K562 (cell line): Measurements from ENCODE around the gene NECTIN4. TPM values are rescaled to one million over a fixed set of nuclear protein-coding genes. Genes with fewer than 3 reads are reported as not detected.

Experiments
- ATAC-seq: fragments of 200-7000 bp; cut with Tn5 transposase; 3 replicates; pipeline ENCODE4 v1.9.1; 2020; ENCODE audit warnings: moderate library complexity
- BruUV-seq: library from RNA; stranded (reverse); fragments of 400-500 nt; replicated peaks from 2 replicates; lab custom pipeline; 2021; lab: Mats Ljungman, UMichigan
- CTCF ChIA-PET: fragments of 300-600 bp; formaldehyde crosslinking; extraction: SDS; loops from one replicate; lab custom pipeline; 2021; ENCODE audit warnings: low intra/inter-chr PET ratio; lab: Yijun Ruan, JAX
- POLR2A ChIA-PET: fragments of 300-600, 350-650 bp; sonication (Branson Sonifier 250); formaldehyde crosslinking; extraction: SDS; loops from one replicate; lab custom pipeline; 2021; ENCODE audit warnings: antibody characterized with exemption, inconsistent platforms; lab: Yijun Ruan, JAX
- DNase-seq, 4 experiments: peaks; one replicate each; pipeline versions ENCODE4 v3.0.0 to v3.0.0-alpha.2; 2011 to 2018; ENCODE audit warnings: low spot score in 3 of 4, mixed read lengths in 3 of 4; ENCODE audit errors: extremely low read depth in 1 of 4
- FAIRE-seq: peaks from 2 replicates; lab custom pipeline; 2011; peaks lifted over from hg19 to GRCh38; lab: Jason Lieb, UNC
- H2AFZ ChIP-seq: 2 replicates; pipeline ENCODE4 v1.6.0; 2011; ENCODE audit warnings: low read depth, low read length, control low read depth, inconsistent platforms
- H3K27ac ChIP-seq: fragments of 200-600 bp; 3 replicates; pipeline ENCODE4 v1.8.0; 2011; ENCODE audit warnings: low read depth, mild to moderate bottlenecking, control low read depth, inconsistent platforms, low read length, moderate library complexity, mixed read lengths; ENCODE audit errors: extremely low read depth
- H3K27me3 ChIP-seq, 2 experiments: fragments of 300-600 bp in 1 of 2; 2 replicates in 1 of 2; 3 replicates in 1 of 2; pipeline versions ENCODE4 v1.6.0 to v1.8.0; 2011; ENCODE audit warnings: inconsistent platforms in 2 of 2, low read length in 2 of 2, mild to moderate bottlenecking in 1 of 2, mixed read lengths in 1 of 2, moderate library complexity in 1 of 2; ENCODE audit not compliant: control insufficient read depth in 2 of 2, insufficient read depth in 2 of 2
- H3K36me3 ChIP-seq: fragments of 300-600 bp; 3 replicates; pipeline ENCODE4 v1.8.0; 2011; ENCODE audit warnings: mild to moderate bottlenecking, low read length, inconsistent platforms; ENCODE audit not compliant: control insufficient read depth, insufficient read depth
- H3K4me1 ChIP-seq, 2 experiments: fragments of 200-600 bp in 1 of 2; replicated peaks in 1 of 2; 2 replicates in 1 of 2; 3 replicates in 1 of 2; pipeline versions ENCODE4 v1.5.1 to v1.8.0; 2011; ENCODE audit warnings: inconsistent platforms in 2 of 2, low read length in 2 of 2, mild to moderate bottlenecking in 1 of 2, mixed read lengths in 1 of 2, moderate library complexity in 1 of 2; ENCODE audit not compliant: control insufficient read depth in 2 of 2, insufficient read depth in 2 of 2
- H3K4me2 ChIP-seq: 2 replicates; pipeline ENCODE4 v1.6.1; 2011; ENCODE audit warnings: low read length, control low read depth, inconsistent platforms, mixed read lengths; ENCODE audit not compliant: insufficient read depth
- H3K4me3 ChIP-seq: fragments of 200-600 bp; sonication (generic), shearing (Covaris generic); 2 replicates; pipeline ENCODE4 v1.5.1; 2016; ENCODE audit warnings: control low read depth, inconsistent platforms
- H3K79me2 ChIP-seq: fragments of 200-600 bp; 3 replicates; pipeline ENCODE4 v1.8.0; 2011; ENCODE audit warnings: low read length, inconsistent platforms; ENCODE audit not compliant: control insufficient read depth, insufficient read depth
- H3K9ac ChIP-seq, 2 experiments: 2 replicates each; pipeline versions ENCODE4 v1.6.0 to v1.6.1; 2011; ENCODE audit warnings: low read depth in 2 of 2, low read length in 2 of 2, control low read depth in 1 of 2, inconsistent platforms in 1 of 2, mild to moderate bottlenecking in 1 of 2, mixed read lengths in 1 of 2; ENCODE audit not compliant: insufficient read depth in 1 of 2
- H3K9me1 ChIP-seq: one replicate; pipeline ENCODE4 v1.6.0; 2011; ENCODE audit warnings: inconsistent platforms, mild to moderate bottlenecking, low read length, moderate library complexity; ENCODE audit not compliant: control insufficient read depth, insufficient read depth
- H3K9me3 ChIP-seq: replicated peaks from 2 replicates; pipeline ENCODE4 v1.5.1; 2011; ENCODE audit warnings: low read depth, low read length, inconsistent platforms; ENCODE audit not compliant: control insufficient read depth, insufficient read depth
- H4K20me1 ChIP-seq: replicated peaks from 2 replicates; pipeline ENCODE4 v1.6.1; 2011; ENCODE audit warnings: low read length, inconsistent platforms, mixed read lengths; ENCODE audit not compliant: control insufficient read depth, insufficient read depth
- FOSL1 ChIP-seq: fragments of 200-800 bp; sonication (Bioruptor generic); conservative IDR thresholded peaks from 2 replicates; pipeline ENCODE4 v1.6.1; 2016; ENCODE audit warnings: missing genetic modification characterization, missing compliant biosample characterization
- KDM5B ChIP-seq: fragments of 200-600 bp; sonication (generic); IDR thresholded peaks from 2 replicates; pipeline ENCODE4 v1.6.1; 2012; ENCODE audit warnings: low read depth, mild to moderate bottlenecking, moderate library complexity, low read length, control low read depth, inconsistent platforms; ENCODE audit not compliant: insufficient replicate concordance
- RBM14 ChIP-seq: fragments of 200-400 bp; formaldehyde crosslinking; IDR thresholded peaks from 2 replicates; pipeline ENCODE4 v1.6.1; 2018; ENCODE audit warnings: low read depth, mild to moderate bottlenecking, low read length, moderate library complexity, borderline replicate concordance; ENCODE audit not compliant: insufficient read depth
- RBM22 ChIP-seq: fragments of 200-400 bp; formaldehyde crosslinking; IDR thresholded peaks from 2 replicates; pipeline ENCODE4 v1.6.1; 2018; ENCODE audit warnings: low read length, low read depth; ENCODE audit not compliant: poor library complexity, severe bottlenecking
- RFX1 ChIP-seq: fragments of 450-650 bp; IDR thresholded peaks from 2 replicates; pipeline ENCODE4 v1.6.1; 2016; ENCODE audit warnings: mild to moderate bottlenecking, moderate library complexity
- WGBS: fragments of 100-300 bp; shearing (Covaris generic); methylation state at CpG from one replicate; pipeline ENCODE4 v1.1.6; 2016; ENCODE audit warnings: low coverage, mixed read lengths; ENCODE audit not compliant: insufficient coverage; ENCODE audit errors: missing lambda C conversion rate; 5-methylcytosine and 5-hydroxymethylcytosine counted together
- in situ Hi-C: fragments of 300-500 bp; cut with MboI; formaldehyde crosslinking; loops from 4 replicates; pipeline ENCODE4 v1.15.0; 2018; ENCODE audit warnings: inconsistent platforms, mixed read lengths
- intact Hi-C: fragments of 100-400 bp; cut with micrococcal nuclease; formaldehyde crosslinking; loops from 2 replicates; pipeline ENCODE4 v1.14.2; 2022
- polyA plus RNA-seq, 8 experiments: library from polyadenylated mRNA; depleted of rRNA in 4 of 8; stranded (reverse) in 5 of 8; unstranded in 3 of 8; fragments of >200 nt; fragmentation: Nextera tagmentation in 2 of 8; fragmentation: Illumina TruSeq in 1 of 8; extraction: Ambion mirVana in 2 of 8; extraction: Trizol in 1 of 8; gene quantifications; 2 replicates each; pipeline versions ENCODE4 v1.2.1 to v1.2.3, GENCODE V29; 2011 to 2014; ENCODE audit warnings: inconsistent platforms in 1 of 8, missing spikeins in 1 of 8
- total RNA-seq, 7 experiments: library from RNA; depleted of rRNA in 6 of 7; stranded (reverse); fragments of >200 nt in 6 of 7; fragmentation: Illumina TruSeq in 2 of 7; extraction: Trizol in 2 of 7; gene quantifications; 2 replicates each; pipeline versions ENCODE4 v1.2.1 to v1.2.3, GENCODE V29; 2011 to 2021; ENCODE audit warnings: low replicate concordance in 1 of 7

The NECTIN4 gene
- total and polyA plus RNA-seq, 9 of the 15 experiments (the other 6 are each of a cell fraction or from before 2014, with no cell fraction given) = 0.01 to 0.09 TPM; not detected in 7

DNA sequence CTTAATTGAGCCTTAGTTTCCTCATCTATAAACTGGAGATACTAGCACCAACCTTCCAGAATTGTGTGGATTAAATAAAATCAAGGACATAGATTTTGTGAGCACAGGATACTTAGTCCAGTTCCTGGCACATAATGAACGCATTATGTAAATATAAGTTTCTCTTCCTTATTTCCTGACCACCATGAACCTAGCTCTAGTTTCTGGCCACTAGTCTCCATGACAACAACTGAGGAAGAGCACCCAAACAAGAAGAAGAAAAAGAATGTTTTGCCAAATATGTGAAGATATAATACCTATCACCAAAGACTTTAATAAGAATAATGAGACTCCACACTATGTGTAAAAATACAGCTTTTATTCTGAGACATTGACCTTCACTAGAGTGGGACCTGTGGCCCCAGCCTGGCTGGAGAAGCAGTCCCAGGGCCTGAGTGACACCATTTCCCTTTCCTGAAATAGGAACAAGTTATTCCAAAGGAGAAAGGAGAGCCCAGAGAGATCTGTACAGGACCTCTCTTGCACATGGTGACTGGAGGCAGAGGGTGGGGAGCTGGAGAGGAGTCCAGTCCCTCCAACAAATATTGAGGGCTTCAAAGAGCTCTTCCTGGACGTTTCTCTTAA lies 42.6 kb downstream of the NECTIN4 start:
- peak overlapping the region; percentile 95 for H3K4me2 ChIP-seq
- FAIRE-seq = no peak
- no peaks in the 10 kb centered on the region for H3K9me1 ChIP-seq
- peaks cover 27% of the 10 kb centered on the region for H3K79me2 ChIP-seq
- TF ChIP-seq RBM22 = no peak
- no peak for TF ChIP-seq RBM14
- 0 out of 2 replicates have a peak, but pooled peaks have one; percentile 2 for TF ChIP-seq FOSL1 (tag)
- TF ChIP-seq RFX1 = peak; percentile 76
- TF ChIP-seq KDM5B = peak; percentile 32
- in situ Hi-C loops (no loop called here), intact Hi-C loops (no loop called here)
- peak overlapping the region; percentile 97 for H2AFZ ChIP-seq
- ChIA-PET CTCF (no interaction called here), POLR2A (interaction anchor here (0.6 to 4.1 kb wide), 18 partner anchors 8 to 107 kb away, joined by 3 to 19 read pairs (median 5); partner anchors contain the start of genes ARHGAP30, DEDD, F11R and UFC1)
- H3K27ac ChIP-seq = peak overlapping the region; percentile 95
- H3K4me3 ChIP-seq = peak overlapping the region; percentile 75
- no peak for DNase-seq
- no peak for ATAC-seq
- H3K9ac ChIP-seq = peak overlapping the region in 1 of 2 experiments; percentile 87; a peak in 2 of 4 replicates
- no TSS peak for BruUV-seq
- H3K4me1 ChIP-seq = peaks cover 12 to 15% of the 10 kb centered on the region in 2 experiments; a peak in 3 of 5 replicates
- 34% methylated on average over 2 of the region's 2 CpGs for WGBS
- H3K36me3 ChIP-seq = peaks cover 17% of the 10 kb centered on the region
- no peaks in the 10 kb centered on the region for H3K27me3 ChIP-seq
- no peaks in the 10 kb centered on the region; the same call in 1 of the 2 replicates for H3K9me3 ChIP-seq
- no peaks in the 10 kb centered on the region for H4K20me1 ChIP-seq
